ENCODE data around the gene FRAS1.

- TF ChIP-seq CTCF (IDR thresholded peaks at IDR 0.05) (no peak), POLR2A (IDR thresholded peaks at IDR 0.05) (no peak)
Observed at GRCh38 chr4:78318126-78318525, 261.0 kb downstream of the FRAS1 start.
